DMS79 (cell line): ENCODE data around the gene UGT1A1.
A peak's percentile ranks its signal among the peaks of the same experiment; 100 is the strongest.

Experiments
- DNase-seq: peaks from one replicate; lab custom pipeline; 2025; lab: John Stamatoyannopoulos, UW

UGT1A1 gene

GRCh38 chr2:233758141-233758540 lies 1.9 kb upstream of the UGT1A1 start:
- no peak for DNase-seq

GRCh38 chr2:233758849-233759248 lies 1.2 kb upstream of the UGT1A1 start:
- DNase-seq, result no peak

- DNase-seq, result no peak
Observed at GRCh38 chr2:233761040-233761769, 1.1 kb downstream of the UGT1A1 start.

GRCh38 chr2:233764264-233764663 lies 4.2 kb downstream of the UGT1A1 start:
- no peak for DNase-seq

- DNase-seq, result no peak
Observed at GRCh38 chr2:233764761-233765160, 4.7 kb downstream of the UGT1A1 start.

GRCh38 chr2:233766416-233766815 lies 6.3 kb downstream of the UGT1A1 start:
- DNase-seq, result no peak

GRCh38 chr2:233768076-233768475 lies 8.0 kb downstream of the UGT1A1 start:
- DNase-seq, result no peak

- no peak for DNase-seq
Observed at GRCh38 chr2:233769260-233769659, 9.2 kb downstream of the UGT1A1 start.

- no peak for DNase-seq
Observed at GRCh38 chr2:233772153-233772552, 12.1 kb downstream of the UGT1A1 start.

- no peak for DNase-seq
Observed at GRCh38 chr2:233772583-233772982, 12.5 kb downstream of the UGT1A1 start.

- no peak for DNase-seq
Observed at GRCh38 chr2:233773854-233774253, 13.8 kb downstream of the UGT1A1 start.

GRCh38 chr2:233775414-233775813 lies 15.3 kb downstream of the UGT1A1 start:
- DNase-seq, result no peak

GRCh38 chr2:233778030-233778429 lies 18.0 kb downstream of the UGT1A1 start, which contains the start of gene MROH2A:
Gene MROH2A (plus strand): TSS chr2:233778330. CDS start chr2:233779359, 1,029 bp downstream.
- no peak for DNase-seq

- no peak for DNase-seq
Observed at GRCh38 chr2:233779722-233780121, 19.7 kb downstream of the UGT1A1 start.

GRCh38 chr2:233780771-233781170 lies 20.7 kb downstream of the UGT1A1 start:
- no peak for DNase-seq

GRCh38 chr2:233789554-233789953 lies 29.5 kb downstream of the UGT1A1 start:
- DNase-seq, result no peak

GRCh38 chr2:233791151-233791882 lies 31.2 kb downstream of the UGT1A1 start:
- DNase-seq, result no peak

- DNase-seq, result no peak
Observed at GRCh38 chr2:233791883-233792329, 31.8 kb downstream of the UGT1A1 start.

- no peak for DNase-seq
Observed at GRCh38 chr2:233792720-233793119, 32.6 kb downstream of the UGT1A1 start.

GRCh38 chr2:233793465-233794127 lies 33.5 kb downstream of the UGT1A1 start:
- peak; percentile 81 for DNase-seq

- no peak for DNase-seq
Observed at GRCh38 chr2:233794128-233794658, 34.1 kb downstream of the UGT1A1 start.

- DNase-seq, result no peak
Observed at GRCh38 chr2:233795735-233796171, 35.7 kb downstream of the UGT1A1 start.
